GM21526 (cell line): ENCODE results near the gene RFFL.
"Not testable (repeated sequence)": the region's sequence is repeated elsewhere in the genome, so short reads cannot be mapped to it uniquely, and the experiment has no call there.

Source experiments
- ATAC-seq: cut with Tn5 transposase; IDR thresholded peaks from one replicate; pipeline ENCODE4 v1.9.1; 2021; ENCODE audit warnings: moderate library complexity; ENCODE audit not compliant: unreplicated experiment, low FRiP score

RFFL gene

DNA sequence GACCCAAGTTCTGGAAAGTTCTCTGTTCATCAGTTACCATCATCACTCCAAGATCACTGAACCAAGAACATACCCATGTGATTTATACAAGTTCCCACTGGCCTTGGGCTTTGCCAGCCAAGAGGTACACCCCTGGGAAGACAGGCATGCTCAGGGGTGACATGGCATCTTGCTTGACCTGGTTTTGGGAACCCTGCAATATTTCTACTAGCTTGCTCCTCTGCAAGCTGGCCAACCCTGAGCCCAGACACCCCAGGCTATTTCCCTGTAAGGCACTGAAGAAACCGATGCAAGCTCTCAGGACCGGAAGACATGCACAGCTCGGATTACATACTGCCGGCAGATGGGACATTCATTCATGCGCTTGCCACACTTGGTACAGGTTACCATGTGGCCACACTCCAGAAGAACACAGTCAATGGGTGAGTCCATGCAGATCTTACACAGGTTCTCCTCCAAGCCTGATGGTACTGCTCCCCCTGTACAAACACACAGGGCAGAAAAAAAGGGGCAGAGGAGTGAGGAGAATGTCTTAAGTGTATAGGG lies 51.8 kb downstream of the RFFL start:
- ATAC-seq: no peak

DNA sequence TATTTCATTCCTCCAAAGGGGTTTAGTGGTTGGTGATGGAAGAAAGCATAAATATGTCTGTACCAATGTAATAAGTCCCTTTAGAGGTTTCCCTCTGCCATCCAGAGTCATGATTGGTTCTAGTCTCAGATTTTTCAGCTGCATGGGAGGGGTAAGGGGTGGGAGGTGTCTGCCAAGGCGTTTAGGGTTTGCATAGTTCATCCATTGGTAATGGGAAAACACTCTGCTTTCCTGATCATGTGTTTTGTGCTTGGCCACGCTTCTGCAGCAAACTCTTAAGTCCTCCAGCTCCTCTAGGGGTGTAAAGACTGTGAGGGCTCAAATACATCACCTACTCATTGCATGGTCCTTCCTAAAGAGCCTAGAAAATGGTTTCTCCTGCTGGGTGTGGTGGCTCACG lies 53.4 kb downstream of the RFFL start:
- no peak for ATAC-seq

DNA sequence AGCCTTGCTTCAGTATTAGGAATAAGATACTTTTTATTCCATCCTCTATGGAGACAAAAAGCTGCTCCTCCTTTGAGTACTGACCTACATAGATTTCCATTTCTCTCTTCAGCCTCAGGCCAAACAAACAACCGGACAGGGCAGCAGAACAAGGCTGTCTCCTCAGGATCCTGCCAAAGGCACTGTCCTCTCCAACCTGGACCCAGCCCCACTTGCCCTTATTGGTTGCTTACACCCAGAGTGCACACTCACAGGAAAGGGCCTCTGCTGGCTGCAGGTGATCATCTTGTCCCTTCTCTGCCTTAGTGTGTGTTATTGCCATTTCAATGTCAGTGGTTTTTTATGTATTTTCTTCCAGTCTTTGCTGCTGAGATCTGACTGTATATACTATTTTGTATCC lies 56.5 kb downstream of the RFFL start:
- ATAC-seq: no peak

DNA sequence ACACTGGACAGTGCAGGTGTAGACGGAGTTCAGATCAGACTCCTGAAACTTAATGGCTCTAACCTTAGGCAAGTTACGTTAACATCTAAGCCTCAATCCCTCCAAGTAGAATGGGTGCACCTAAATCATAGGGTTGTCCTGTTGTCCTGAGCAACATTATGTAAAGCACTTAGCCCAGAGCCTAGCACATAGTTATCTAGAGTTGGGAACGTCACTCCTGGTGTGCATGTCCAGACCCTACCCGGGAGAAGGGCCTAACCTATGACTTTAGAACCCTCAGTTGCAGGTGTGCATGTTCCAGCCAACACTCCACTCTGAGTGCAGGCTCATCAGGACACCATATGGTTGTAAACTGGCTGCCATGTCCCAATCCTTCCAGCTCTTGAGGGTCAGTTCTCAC lies 57.2 kb downstream of the RFFL start:
- no peak for ATAC-seq

DNA sequence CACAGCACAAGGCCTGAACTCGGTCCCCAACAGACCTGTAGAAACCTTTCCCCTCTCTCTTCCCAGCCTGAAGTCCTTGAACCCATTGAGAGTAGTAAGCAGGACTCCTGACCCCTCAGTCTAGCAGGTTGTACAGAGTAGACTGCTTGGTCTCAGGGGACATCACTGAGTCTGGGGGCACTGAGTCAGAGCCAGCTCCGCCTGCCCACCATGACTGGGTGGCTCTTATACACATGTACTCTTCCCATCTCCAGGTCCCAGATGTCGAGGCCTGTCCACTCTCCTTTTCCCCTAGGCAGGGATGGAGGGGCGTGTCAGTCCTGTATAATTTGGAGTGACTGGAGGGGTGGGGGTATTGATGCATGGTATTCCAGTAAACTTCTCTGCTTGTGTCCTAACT lies 59.7 kb downstream of the RFFL start:
- ATAC-seq: no peak

DNA sequence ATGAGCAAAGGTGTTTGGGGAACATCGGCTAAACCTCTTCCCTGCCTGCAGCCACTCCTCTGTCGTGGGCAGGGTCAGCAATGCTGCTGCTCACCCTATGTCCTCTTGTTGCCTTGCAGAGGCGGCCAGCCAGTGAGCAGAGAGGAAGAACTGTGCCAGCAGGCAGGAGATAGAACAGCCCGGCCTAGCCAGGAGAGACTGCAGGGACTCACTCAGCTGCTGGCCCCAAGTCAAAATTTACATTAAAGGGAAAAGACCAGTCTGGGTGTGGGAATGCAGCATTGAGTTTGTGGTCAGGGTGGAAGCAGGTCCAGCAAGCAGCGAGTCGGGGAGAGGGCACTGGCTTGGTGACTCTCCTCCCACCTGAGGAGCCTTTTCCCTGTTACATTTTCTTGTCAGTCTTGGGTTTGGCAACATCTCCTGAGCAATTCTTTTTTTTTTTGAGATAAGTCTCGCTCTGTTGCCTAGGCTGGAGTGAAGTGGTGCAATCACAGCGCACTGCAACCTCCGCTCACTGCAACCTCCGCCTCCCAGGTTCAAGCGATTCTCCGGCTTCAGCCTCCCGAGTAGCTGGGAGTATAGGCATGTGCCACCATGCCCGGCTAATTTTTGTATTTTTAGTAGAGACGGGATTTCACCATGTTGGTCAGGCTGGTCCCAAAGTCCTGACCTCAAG lies 60.5 kb downstream of the RFFL start:
- ATAC-seq: no peak

DNA sequence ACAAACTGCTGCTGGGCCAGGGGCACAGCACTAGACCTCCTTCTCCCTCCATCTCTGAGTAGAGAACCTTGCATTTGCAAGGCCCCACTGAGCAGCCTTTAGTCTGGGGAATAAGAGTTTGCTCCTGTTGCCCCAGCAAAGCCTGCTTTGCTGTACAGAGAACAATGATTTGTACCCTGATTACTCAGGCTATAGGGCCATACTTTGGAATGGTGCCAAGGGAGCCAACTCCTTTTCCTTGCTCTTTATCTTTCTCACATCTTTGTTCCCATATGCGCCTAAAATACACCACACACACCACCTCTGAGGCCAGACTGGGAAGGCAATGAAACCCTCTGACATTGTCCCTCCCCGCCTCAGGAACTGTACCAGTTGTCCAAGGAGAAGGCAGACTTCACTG lies 62.0 kb downstream of the RFFL start:
- no peak for ATAC-seq

DNA sequence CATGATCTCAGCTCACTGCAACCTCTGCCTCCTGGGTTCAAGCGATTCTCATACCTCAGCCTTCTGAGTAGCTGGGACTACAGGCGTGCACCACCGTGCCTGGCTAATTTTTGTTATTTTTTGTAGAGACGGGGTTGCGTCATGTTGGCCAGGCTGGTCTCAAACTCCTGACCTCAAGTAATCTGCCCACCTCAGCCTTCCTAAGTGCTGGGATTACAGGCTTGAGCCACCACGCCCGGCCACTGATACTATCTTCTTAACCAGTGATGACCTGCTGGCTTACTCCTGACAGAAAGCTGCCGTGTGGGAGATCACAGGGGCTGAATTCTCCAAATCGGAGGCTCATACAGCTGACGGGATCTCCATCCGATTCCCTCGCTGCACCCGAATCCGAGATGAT lies 62.5 kb downstream of the RFFL start:
- ATAC-seq: not testable (repeated sequence)

DNA sequence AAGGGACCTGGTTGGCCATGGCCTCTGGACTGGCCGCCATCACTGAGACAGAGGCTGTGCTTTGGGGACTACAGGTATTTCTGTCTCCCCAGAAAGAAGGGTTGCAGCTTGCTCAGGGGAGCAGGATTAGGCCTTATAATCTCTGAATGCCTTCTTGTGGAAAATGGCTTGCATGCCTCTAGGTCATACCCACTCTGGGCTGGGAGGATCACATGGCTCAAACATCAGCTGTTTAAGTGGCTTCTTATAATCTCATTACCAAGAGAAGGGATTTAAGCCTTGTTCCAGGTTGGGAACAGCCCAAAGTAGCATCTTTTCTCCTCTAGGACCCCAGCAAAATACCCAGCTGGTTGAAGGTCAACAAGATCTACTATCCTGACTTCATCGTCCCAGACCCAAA lies 64.1 kb downstream of the RFFL start:
- ATAC-seq: no peak

DNA sequence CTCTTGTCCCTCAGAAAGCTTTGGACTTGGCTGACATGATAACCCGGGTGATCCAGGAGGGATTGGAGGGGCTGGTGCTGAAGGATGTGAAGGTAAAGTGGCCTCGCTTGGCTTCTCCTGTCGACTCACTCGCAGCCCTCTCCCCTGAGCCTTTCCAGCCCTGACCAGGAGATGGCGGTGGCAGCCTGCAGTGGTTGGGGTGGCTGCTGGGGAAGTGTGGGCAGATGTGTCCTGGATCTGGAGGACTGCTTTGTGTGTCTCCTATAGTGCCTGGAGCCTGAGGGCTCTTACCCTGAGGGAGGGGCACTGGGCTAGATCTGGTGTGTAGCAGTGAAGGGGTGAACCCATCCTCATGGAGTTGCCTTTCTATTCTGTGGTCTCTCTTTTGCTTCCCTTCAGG lies 65.3 kb downstream of the RFFL start:
- ATAC-seq: no peak

DNA sequence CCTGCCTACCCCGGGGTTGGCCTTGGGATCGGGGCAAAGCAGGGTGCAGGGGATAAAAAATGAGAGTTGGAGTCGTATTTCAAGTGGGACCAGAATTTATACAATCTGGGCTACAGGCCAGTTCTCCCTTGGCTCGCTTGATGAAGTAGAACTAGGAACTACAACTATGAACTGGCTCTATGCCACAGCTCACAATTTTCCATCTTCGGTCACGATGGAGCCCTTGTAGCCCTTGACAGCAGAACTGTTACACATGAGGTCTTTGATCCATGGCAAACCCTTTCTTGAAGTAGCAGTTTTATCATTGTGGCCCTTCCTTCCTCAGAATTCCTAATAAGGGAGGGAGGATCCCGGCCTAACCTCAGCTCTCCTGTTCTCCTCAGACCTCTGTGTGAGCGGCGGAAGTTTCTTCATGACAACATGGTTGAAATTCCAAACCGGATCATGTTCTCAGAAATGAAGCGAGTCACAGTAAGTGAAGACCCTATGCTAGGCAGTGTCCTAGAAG lies 66.1 kb downstream of the RFFL start:
- no peak for ATAC-seq

DNA sequence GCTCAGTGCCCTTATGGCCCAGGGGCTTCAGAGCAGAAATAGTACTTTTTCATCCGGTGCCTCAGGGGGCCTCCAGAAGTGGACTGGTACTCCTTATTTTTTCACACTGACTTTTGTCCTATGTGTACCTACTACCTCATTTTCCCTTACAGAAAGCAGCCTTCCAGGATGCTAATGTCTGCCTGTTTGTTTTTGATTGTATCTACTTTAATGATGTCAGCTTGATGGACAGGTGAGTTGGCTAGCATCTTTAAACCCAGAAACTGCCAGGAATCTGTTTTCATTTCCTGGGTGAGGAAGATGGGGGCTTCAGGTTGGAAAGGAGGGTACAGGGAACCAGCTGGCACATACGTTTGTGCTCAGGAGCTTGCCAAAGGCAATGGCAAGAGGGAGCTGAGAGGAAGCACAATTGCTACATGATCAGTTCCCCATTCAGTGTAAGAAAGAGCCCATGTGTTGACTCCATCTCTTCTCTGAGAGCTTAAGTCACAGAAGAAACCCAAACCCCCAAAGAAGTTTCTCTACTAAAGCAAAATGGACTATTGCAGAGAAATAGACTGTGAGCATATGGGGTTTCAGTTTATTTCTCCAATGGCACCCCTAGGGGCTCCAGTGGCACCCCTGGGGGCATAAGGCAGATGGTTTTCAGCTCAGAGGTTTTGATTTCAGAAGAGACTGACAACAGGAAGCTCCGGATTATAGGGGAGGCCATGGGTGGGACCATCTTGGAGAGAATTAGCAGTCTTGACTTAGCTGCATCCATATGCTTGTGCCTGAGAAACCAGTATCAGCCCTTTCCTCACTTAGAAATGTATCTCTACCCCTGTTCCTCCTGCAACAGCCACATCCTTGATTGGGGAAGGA lies 66.9 kb downstream of the RFFL start:
- ATAC-seq: no peak

DNA sequence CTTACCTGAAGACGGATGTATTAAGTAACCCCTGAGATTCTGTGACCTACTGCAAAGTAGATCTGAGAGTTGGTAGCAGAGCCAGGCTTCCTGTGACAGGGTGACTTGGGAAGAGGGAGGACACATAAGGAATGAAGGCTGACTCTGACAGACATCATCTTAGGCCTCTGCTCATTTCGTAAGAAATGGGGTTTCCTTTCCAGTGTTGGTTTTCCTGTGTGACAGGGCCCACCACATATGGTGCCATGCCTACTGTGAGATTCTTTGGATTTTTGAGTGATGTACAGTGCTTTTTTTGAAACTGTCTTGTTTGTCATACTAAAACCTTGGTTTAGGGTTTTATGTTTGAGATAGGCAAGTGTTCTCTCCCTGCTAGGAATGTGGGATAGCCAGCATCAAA lies 70.5 kb downstream of the RFFL start:
- ATAC-seq: no peak

DNA sequence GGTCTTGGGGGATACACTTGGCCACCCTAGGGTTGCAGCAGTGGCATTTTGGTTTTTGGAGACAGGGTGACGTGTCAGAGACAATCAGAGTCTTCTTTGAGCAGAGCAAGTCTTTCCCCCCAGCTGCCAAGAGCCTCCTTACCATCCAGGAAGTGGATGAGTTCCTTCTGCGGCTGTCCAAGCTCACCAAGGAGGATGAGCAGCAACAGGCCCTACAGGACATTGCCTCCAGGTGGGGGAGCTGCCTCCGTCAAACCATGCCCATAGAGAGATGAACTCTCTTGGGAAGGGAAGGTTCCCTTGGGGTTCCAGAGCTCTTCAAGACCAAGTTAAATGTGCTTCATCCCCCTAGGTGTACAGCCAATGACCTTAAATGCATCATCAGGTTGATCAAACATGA lies 71.9 kb downstream of the RFFL start:
- ATAC-seq: no peak

DNA sequence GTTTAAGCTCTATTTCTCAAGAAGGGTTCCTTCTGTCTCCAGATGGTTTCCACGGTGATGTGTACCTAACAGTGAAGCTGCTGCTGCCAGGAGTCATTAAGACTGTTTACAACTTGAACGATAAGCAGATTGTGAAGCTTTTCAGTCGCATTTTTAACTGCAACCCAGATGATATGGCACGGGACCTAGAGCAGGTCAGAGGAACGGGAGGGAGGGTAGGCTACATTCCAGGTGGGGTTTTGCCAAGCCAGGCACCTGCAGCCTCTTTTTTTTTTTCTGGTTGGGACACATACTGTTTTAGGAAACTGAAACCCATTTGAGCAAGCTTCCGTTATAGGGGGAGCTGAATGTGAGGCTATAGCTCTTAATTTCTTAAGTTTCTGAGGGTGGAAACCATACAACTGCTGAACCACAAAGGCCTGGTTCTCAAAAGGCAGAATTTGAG lies 72.6 kb downstream of the RFFL start:
- ATAC-seq: no peak

DNA sequence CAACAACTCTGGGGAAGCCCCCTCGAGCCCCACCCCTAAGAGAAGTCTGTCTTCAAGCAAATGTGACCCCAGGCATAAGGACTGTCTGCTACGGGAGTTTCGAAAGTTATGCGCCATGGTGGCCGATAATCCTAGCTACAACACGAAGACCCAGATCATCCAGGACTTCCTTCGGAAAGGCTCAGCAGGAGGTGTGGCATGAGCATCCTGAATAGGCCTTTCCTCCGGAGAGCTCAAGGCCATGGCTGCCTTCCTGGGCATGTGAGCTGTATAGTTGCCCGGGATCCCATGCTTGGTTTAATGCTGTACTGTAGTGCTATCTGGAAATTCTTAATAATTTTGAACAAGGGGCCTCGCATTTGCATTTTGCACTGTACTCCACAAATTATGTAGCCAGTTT lies 74.0 kb downstream of the RFFL start:
- no peak for ATAC-seq

DNA sequence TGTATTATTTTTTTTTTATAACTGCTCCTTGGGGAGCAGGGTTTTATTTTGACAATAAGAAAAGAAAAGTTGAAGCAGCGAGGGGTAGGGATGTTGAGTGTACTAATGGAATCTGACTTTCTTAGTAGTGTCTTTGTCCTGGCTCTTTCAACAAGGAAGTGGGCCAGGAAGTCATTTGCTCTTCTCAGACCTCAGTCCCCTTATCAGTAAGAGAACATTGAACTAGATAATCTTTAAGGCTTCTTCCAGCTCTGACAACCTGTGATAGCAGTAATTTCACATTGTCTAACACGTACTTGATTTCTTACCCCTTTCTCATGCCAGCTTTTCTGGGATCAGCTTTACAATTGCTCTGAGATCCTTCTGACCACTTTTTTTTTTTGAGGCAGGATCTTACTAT lies 74.9 kb downstream of the RFFL start:
- ATAC-seq: no peak

DNA sequence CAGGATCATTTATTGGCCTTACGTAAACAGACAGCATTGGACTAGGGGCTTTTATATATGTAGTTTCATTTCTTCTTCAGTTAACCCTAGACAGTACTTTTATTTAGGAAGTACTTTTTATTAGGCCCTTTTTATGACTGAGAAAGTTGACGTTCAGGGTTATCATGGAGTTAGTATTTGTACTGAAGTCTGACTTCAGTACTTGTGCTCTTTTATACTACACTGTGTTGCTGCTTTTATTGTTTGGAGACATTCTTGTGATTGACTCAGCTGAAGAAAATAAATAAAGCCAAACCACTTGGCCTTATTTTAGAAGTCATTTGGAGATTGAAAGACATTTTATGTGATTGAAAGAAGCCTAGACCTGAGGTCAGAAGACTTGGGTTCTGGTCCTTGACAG lies 76.3 kb downstream of the RFFL start:
- ATAC-seq: no peak

DNA sequence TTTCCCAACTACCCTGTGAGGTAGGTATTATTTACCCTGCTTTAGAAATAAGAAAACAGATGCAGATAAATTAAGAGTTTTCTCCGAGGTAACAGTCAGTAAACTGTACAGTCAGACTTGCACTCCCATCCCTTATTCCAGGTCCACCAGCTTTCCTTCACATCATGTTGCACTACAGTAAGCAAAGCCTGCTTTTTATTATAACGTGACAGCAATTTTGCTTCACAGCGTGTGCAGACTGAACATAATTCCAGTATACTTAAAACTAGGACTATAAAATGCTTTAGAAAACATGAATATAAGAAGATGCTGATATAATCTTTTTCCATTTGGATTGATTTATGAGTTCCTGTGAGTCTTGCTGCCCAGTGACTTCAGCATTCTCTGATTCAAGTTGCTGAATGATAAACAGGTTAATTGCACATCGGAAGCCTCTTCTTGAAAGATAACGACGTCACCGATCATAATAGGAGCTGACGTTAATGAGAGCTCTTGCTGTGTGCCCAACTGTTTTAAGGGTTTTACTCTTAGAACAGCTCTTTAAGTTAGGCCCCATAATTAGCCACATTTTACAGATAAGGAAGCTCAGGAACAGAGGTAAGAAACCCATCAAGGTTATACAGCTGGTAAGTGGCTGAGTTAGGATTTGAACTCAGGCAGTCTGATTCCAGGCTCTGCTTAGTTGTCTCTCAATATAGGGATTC lies 81.8 kb downstream of the RFFL start:
- ATAC-seq: no peak

DNA sequence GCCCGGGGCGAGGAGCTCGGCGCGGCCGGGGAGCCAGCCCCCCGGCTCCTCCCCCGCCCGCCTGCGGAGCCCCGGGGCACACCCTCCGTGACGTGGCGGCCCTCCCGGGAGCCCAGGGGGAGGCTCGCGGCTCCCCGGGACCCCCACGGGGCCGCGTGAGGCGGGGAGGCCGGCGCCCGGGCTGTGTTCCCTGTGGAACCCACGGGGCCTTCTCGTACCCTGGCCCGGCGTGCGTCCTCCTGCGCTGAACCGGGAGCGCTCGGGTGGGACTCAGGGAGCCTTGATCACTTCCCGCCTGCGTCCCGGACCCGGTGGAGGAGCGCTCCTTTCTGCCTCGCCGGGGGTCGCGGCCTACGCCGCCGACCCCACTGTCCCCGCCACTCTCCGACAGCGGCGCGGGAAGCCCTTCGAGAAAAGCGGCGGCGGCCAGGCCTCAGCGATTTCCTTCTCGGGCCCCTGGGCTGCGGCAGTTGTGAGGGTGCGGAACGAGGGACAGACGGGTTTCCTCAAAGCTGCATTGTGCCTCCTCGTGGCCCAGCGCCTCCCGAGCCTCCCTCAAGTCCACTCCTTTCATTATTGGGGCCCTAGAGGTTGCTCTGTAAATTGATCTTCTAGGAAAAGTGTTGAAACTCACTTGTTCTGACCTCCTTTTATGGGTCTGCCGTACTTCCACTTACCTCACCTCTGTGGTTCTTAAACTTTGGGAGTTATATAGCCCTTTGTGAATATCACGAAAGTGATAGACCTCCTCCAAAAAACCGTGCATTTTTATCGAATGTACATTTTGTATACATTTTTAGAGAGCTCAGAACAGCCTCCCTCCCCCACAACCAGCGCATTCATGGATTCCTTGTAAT lies 82.6 kb downstream of the RFFL start:
- peak; percentile 67 for ATAC-seq
